GM12878 (cell line): ENCODE data around the gene CILP2.

Experiments
- EGR1 ChIP-seq, 2 experiments: IDR thresholded peaks; 1 replicate in 1 of 2; 2 replicates in 1 of 2; pipeline ENCODE4 v1.6.1; 2011 to 2012; ENCODE audit warnings: low read depth in 2 of 2, low read length in 2 of 2, borderline replicate concordance in 1 of 2, mild to moderate bottlenecking in 1 of 2, moderate library complexity in 1 of 2
- EP300 ChIP-seq, 2 experiments: fragments of 150-350 bp in 1 of 2; IDR thresholded peaks; 2 replicates each; pipeline ENCODE4 v1.6.1; 2011 to 2012; ENCODE audit warnings: low read depth in 2 of 2, low read length in 2 of 2, borderline replicate concordance in 1 of 2, improper control_type of control experiment in 1 of 2, inconsistent platforms in 1 of 2; ENCODE audit not compliant: control insufficient read depth in 1 of 2
- ETV6 ChIP-seq, 2 experiments: fragments of 450-650 bp in 1 of 2; IDR thresholded peaks in 1 of 2; conservative IDR thresholded peaks in 1 of 2; 2 replicates each; pipeline ENCODE4 v1.6.1; 2014; ENCODE audit warnings: antibody characterized with exemption in 1 of 2, borderline replicate concordance in 1 of 2, low read depth in 1 of 2, mild to moderate bottlenecking in 1 of 2, moderate library complexity in 1 of 2
- FOS ChIP-seq: IDR thresholded peaks from 3 replicates; pipeline ENCODE4 v1.6.1; 2011; ENCODE audit warnings: borderline replicate concordance; ENCODE audit not compliant: insufficient read length; ENCODE audit errors: extremely low read depth
- FOXM1 ChIP-seq: IDR thresholded peaks from 2 replicates; pipeline ENCODE4 v1.6.1; 2012; ENCODE audit warnings: low read depth, mild to moderate bottlenecking, inconsistent platforms, low read length, moderate library complexity
- GATAD2B ChIP-seq: fragments of 450-650 bp; conservative IDR thresholded peaks from 2 replicates; pipeline ENCODE4 v1.6.1; 2017; ENCODE audit warnings: low read depth, mild to moderate bottlenecking, moderate library complexity
- MEF2A ChIP-seq: IDR thresholded peaks from 2 replicates; pipeline ENCODE4 v1.6.1; 2011; ENCODE audit warnings: low read depth, mild to moderate bottlenecking, low read length, moderate library complexity; ENCODE audit not compliant: insufficient read depth
- NFXL1 ChIP-seq: fragments of 450-650 bp; IDR thresholded peaks from 2 replicates; pipeline ENCODE4 v1.6.1; 2017; ENCODE audit warnings: antibody characterized with exemption, mild to moderate bottlenecking, borderline replicate concordance
- NR2C1 ChIP-seq: fragments of 450-650 bp; IDR thresholded peaks from 2 replicates; pipeline ENCODE4 v1.6.1; 2017; ENCODE audit warnings: antibody characterized with exemption, mild to moderate bottlenecking, moderate library complexity
- POLR2A ChIP-seq: IDR thresholded peaks from 2 replicates; pipeline ENCODE4 v1.6.1; 2011; ENCODE audit warnings: low read depth, mild to moderate bottlenecking, low read length
- ZBED1 ChIP-seq: IDR thresholded peaks from 2 replicates; pipeline ENCODE4 v1.6.1; 2016; ENCODE audit warnings: borderline replicate concordance
- TF ChIP-seq, protein P1 (sequence below): IDR thresholded peaks from 2 replicates; pipeline ENCODE4 v1.6.1; 2012; ENCODE audit warnings: low read depth, low read length, improper control_type of control experiment
- TF ChIP-seq, protein P2 (sequence below), 3 experiments: IDR thresholded peaks in 2 of 3; conservative IDR thresholded peaks in 1 of 3; 2 replicates each; pipeline ENCODE4 v1.5.1; 2011; ENCODE audit warnings: low read depth in 3 of 3, low read length in 3 of 3, mild to moderate bottlenecking in 3 of 3, control low read depth in 2 of 3, moderate library complexity in 2 of 3, inconsistent platforms in 1 of 3, mixed read lengths in 1 of 3; ENCODE audit not compliant: control insufficient read depth in 2 of 3, insufficient read depth in 1 of 3; ENCODE audit errors: extremely low read depth in 1 of 3

DNA sequence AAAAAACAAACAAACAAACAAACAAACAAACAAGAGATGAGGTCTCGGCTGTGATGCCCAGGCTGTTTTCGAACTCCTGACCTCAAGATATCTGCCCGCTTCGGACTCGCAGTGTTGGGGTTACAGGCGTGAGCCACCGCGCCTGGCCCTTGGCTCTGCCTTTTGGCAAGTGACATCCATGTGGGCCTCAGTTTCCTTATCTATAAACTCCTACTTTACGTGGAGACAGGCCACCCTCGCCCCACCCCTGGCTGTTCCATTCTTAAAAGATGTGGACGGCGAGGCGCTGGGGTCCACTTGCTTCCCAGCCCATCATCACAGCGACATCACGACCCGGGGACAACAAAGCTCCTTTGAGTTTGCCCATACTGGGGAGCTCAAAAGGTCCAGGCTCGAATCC, 24.4 kb upstream of the CILP2 start:
- TF ChIP-seq EGR1 (IDR thresholded peaks at IDR 0.05; ENCODE audit: borderline replicate concordance in 1 of 2, low read depth in 2 of 2, low read length in 2 of 2) = no peak
- TF ChIP-seq FOS = no peak
- no peak for TF ChIP-seq MEF2A
- no peak for TF ChIP-seq GATAD2B
- TF ChIP-seq, protein P1, sequence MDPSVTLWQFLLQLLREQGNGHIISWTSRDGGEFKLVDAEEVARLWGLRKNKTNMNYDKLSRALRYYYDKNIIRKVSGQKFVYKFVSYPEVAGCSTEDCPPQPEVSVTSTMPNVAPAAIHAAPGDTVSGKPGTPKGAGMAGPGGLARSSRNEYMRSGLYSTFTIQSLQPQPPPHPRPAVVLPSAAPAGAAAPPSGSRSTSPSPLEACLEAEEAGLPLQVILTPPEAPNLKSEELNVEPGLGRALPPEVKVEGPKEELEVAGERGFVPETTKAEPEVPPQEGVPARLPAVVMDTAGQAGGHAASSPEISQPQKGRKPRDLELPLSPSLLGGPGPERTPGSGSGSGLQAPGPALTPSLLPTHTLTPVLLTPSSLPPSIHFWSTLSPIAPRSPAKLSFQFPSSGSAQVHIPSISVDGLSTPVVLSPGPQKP = no peak
- no peak for TF ChIP-seq FOXM1
- TF ChIP-seq, protein P2, sequence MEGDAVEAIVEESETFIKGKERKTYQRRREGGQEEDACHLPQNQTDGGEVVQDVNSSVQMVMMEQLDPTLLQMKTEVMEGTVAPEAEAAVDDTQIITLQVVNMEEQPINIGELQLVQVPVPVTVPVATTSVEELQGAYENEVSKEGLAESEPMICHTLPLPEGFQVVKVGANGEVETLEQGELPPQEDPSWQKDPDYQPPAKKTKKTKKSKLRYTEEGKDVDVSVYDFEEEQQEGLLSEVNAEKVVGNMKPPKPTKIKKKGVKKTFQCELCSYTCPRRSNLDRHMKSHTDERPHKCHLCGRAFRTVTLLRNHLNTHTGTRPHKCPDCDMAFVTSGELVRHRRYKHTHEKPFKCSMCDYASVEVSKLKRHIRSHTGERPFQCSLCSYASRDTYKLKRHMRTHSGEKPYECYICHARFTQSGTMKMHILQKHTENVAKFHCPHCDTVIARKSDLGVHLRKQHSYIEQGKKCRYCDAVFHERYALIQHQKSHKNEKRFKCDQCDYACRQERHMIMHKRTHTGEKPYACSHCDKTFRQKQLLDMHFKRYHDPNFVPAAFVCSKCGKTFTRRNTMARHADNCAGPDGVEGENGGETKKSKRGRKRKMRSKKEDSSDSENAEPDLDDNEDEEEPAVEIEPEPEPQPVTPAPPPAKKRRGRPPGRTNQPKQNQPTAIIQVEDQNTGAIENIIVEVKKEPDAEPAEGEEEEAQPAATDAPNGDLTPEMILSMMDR (IDR thresholded peaks at IDR 0.05 in 2 of 3, conservative IDR thresholded peaks at IDR 0.05 in 1 of 3; ENCODE audit: control insufficient read depth in 2 of 3, extremely low read depth in 1 of 3, insufficient read depth in 1 of 3, low read depth in 3 of 3, low read length in 3 of 3) = no peak
- no peak for TF ChIP-seq POLR2A
- TF ChIP-seq ZBED1 = no peak
- no peak for TF ChIP-seq ETV6 (conservative IDR thresholded peaks at IDR 0.05 in 1 of 2, IDR thresholded peaks at IDR 0.05 in 1 of 2; ENCODE audit: borderline replicate concordance in 1 of 2, low read depth in 1 of 2)
- TF ChIP-seq EP300 (IDR thresholded peaks at IDR 0.05; ENCODE audit: borderline replicate concordance in 1 of 2, control insufficient read depth in 1 of 2, low read depth in 2 of 2, low read length in 2 of 2) = no peak
- no peak for TF ChIP-seq NR2C1
- no peak for TF ChIP-seq NFXL1
